Neural cell (in vitro differentiated cells): ENCODE measurements around the gene PDE8A. TPM values are rescaled to one million over a fixed set of nuclear protein-coding genes. Genes with fewer than 3 reads are reported as not detected.
"Not testable (repeated sequence)": the region's sequence is repeated elsewhere in the genome, so short reads cannot be mapped to it uniquely, and the experiment has no call there.

ENCODE experiments used
- H2AFZ ChIP-seq: fragments of 200-600, 300-800 bp; sonication (generic), shearing (Covaris generic); 2 replicates; pipeline ENCODE4 v1.6.0; 2014; ENCODE audit warnings: low read depth, mild to moderate bottlenecking, antibody characterized with exemption, low read length, moderate library complexity
- H3F3A ChIP-seq: fragments of 200-600 bp; shearing (Covaris generic); 2 replicates; pipeline ENCODE4 v1.6.1; 2016; ENCODE audit warnings: mild to moderate bottlenecking, moderate library complexity, mixed read lengths, antibody characterized with exemption, low read length; ENCODE audit not compliant: insufficient read depth, poor library complexity, severe bottlenecking
- H3K27ac ChIP-seq: fragments of 200-600, 300-800 bp; sonication (generic), shearing (Covaris generic); 2 replicates; pipeline ENCODE4 v1.5.1; 2014; ENCODE audit warnings: mild to moderate bottlenecking, low read length, moderate library complexity
- H3K27me3 ChIP-seq: fragments of 300-800, 200-600 bp; sonication (generic), shearing (Covaris generic); 2 replicates; pipeline ENCODE4 v1.6.0; 2014; ENCODE audit warnings: mild to moderate bottlenecking, low read depth, low read length, moderate library complexity; ENCODE audit not compliant: insufficient read depth
- H3K36me3 ChIP-seq: fragments of 300-800, 200-600 bp; sonication (generic), shearing (Covaris generic); 2 replicates; pipeline ENCODE4 v1.5.1; 2014; ENCODE audit warnings: mild to moderate bottlenecking, antibody characterized with exemption, low read length, moderate library complexity; ENCODE audit not compliant: insufficient read depth
- H3K4me2 ChIP-seq: fragments of 300-800, 200-600 bp; sonication (generic), shearing (Covaris generic); 2 replicates; pipeline ENCODE4 v1.6.0; 2014; ENCODE audit warnings: mild to moderate bottlenecking, low read length
- H3K4me3 ChIP-seq: fragments of 300-800, 200-600 bp; sonication (generic), shearing (Covaris generic); 2 replicates; pipeline ENCODE4 v1.5.1; 2014; ENCODE audit warnings: mild to moderate bottlenecking, low read length, moderate library complexity
- H3K79me2 ChIP-seq: fragments of 200-600 bp; shearing (Covaris generic); replicated peaks from 2 replicates; pipeline ENCODE4 v1.6.0; 2014; ENCODE audit warnings: mild to moderate bottlenecking, low read length, moderate library complexity; ENCODE audit not compliant: insufficient read depth
- H3K9ac ChIP-seq: fragments of 300-800, 200-600 bp; sonication (generic), shearing (Covaris generic); 2 replicates; pipeline ENCODE4 v1.6.1; 2016; ENCODE audit warnings: mild to moderate bottlenecking, low read length, mixed read lengths
- H3K9me2 ChIP-seq: fragments of 200-600 bp; shearing (Covaris generic); 2 replicates; pipeline ENCODE4 v1.6.1; 2016; ENCODE audit warnings: mild to moderate bottlenecking, low read length, mixed read lengths; ENCODE audit not compliant: insufficient read depth
- H3K9me3 ChIP-seq: fragments of 200-600, 300-800 bp; sonication (generic), shearing (Covaris generic); 2 replicates; pipeline ENCODE4 v1.6.1; 2016; ENCODE audit warnings: mild to moderate bottlenecking, mixed run types, low read length, moderate library complexity, mixed read lengths
- H4K20me1 ChIP-seq: fragments of 200-600 bp; shearing (Covaris generic); 2 replicates; pipeline ENCODE4 v1.6.1; 2016; ENCODE audit warnings: mild to moderate bottlenecking, mixed run types; ENCODE audit not compliant: insufficient read depth
- EP300 ChIP-seq: fragments of 450-650 bp; conservative IDR thresholded peaks from 2 replicates; pipeline ENCODE4 v1.6.1; 2014; ENCODE audit warnings: antibody characterized with exemption, mild to moderate bottlenecking, moderate library complexity; ENCODE audit not compliant: poor library complexity, severe bottlenecking
- EZH2 ChIP-seq: fragments of 200-600, 300-800 bp; shearing (Covaris generic), sonication (generic); IDR thresholded peaks from 2 replicates; pipeline ENCODE4 v1.6.1; 2014; ENCODE audit warnings: antibody characterized with exemption, low read length, borderline replicate concordance, mild to moderate bottlenecking; ENCODE audit not compliant: insufficient read depth, poor library complexity, severe bottlenecking
- MXI1 ChIP-seq: fragments of 450-650 bp; conservative IDR thresholded peaks from 2 replicates; pipeline ENCODE4 v1.6.1; 2014; ENCODE audit warnings: antibody characterized with exemption, mild to moderate bottlenecking; ENCODE audit not compliant: poor library complexity, severe bottlenecking
- POLR2AphosphoS5 ChIP-seq: IDR thresholded peaks from 2 replicates; pipeline ENCODE4 v1.6.1; 2012
- RAD21 ChIP-seq: fragments of 450-650 bp; conservative IDR thresholded peaks from 2 replicates; pipeline ENCODE4 v1.6.1; 2014; ENCODE audit warnings: antibody characterized with exemption, mild to moderate bottlenecking, moderate library complexity
- SMC3 ChIP-seq: fragments of 450-650 bp; conservative IDR thresholded peaks from 2 replicates; pipeline ENCODE4 v1.6.1; 2014; ENCODE audit warnings: antibody characterized with exemption, mild to moderate bottlenecking, moderate library complexity; ENCODE audit not compliant: poor library complexity
- TAF1 ChIP-seq: IDR thresholded peaks from 2 replicates; pipeline ENCODE4 v1.6.1; 2012; ENCODE audit warnings: low read depth
- polyA plus RNA-seq: library from polyadenylated mRNA; depleted of rRNA; stranded (reverse); fragments of >200 nt; gene quantifications from 2 replicates; pipeline ENCODE4 v1.2.3, GENCODE V29; 2014
- TF ChIP-seq, protein P1 (sequence below): IDR thresholded peaks from 2 replicates; pipeline ENCODE4 v1.6.1; 2012; ENCODE audit warnings: borderline replicate concordance
- TF ChIP-seq, protein P2 (sequence below): fragments of 450-650 bp; IDR thresholded peaks from 2 replicates; pipeline ENCODE4 v1.5.1; 2014; ENCODE audit warnings: antibody characterized with exemption, mild to moderate bottlenecking, moderate library complexity; ENCODE audit not compliant: poor library complexity, severe bottlenecking

PDE8A gene
- polyA plus RNA-seq, 1 donor from 2014 or later: 13.2 TPM

DNA sequence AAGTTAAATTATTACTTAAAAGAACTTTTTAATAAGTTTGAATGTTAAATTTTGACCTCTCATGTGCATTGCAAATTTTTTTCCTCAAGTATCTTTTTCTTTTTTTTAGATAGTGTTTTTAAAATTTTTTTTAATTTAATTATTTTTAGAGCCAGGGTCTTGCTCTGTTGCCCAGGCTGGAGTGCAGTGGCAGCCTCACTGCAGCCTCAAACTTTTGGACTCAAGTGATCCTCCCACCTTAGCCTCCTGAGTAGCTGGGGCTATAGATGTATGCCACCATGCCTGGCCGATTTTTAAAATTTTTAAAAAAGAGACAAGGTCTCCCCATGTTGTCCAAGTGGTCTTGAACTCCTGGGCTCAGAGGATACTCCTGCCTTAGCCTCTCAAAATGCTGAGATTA is 14.4 kb downstream of the PDE8A start:
- Histone ChIP-seq H3K27ac (no peak overlapping the region), H3K4me2 (no peak overlapping the region), H3K4me3 (no peak overlapping the region), H3K9ac (no peak overlapping the region), H3K36me3 (no peaks in the 10 kb centered on the region), H3F3A (no peaks in the 10 kb centered on the region), H4K20me1 (no peaks in the 10 kb centered on the region), H2AFZ (no peak overlapping the region), H3K79me2 (no peaks in the 10 kb centered on the region), H3K9me2 (no peaks in the 10 kb centered on the region), H3K27me3 (no peaks in the 10 kb centered on the region), H3K9me3 (no peaks in the 10 kb centered on the region)
- TF ChIP-seq POLR2AphosphoS5: no peak
- TF ChIP-seq SMC3: no peak
- TF ChIP-seq, protein P1, sequence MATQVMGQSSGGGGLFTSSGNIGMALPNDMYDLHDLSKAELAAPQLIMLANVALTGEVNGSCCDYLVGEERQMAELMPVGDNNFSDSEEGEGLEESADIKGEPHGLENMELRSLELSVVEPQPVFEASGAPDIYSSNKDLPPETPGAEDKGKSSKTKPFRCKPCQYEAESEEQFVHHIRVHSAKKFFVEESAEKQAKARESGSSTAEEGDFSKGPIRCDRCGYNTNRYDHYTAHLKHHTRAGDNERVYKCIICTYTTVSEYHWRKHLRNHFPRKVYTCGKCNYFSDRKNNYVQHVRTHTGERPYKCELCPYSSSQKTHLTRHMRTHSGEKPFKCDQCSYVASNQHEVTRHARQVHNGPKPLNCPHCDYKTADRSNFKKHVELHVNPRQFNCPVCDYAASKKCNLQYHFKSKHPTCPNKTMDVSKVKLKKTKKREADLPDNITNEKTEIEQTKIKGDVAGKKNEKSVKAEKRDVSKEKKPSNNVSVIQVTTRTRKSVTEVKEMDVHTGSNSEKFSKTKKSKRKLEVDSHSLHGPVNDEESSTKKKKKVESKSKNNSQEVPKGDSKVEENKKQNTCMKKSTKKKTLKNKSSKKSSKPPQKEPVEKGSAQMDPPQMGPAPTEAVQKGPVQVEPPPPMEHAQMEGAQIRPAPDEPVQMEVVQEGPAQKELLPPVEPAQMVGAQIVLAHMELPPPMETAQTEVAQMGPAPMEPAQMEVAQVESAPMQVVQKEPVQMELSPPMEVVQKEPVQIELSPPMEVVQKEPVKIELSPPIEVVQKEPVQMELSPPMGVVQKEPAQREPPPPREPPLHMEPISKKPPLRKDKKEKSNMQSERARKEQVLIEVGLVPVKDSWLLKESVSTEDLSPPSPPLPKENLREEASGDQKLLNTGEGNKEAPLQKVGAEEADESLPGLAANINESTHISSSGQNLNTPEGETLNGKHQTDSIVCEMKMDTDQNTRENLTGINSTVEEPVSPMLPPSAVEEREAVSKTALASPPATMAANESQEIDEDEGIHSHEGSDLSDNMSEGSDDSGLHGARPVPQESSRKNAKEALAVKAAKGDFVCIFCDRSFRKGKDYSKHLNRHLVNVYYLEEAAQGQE: no peak
- TF ChIP-seq, protein P2, sequence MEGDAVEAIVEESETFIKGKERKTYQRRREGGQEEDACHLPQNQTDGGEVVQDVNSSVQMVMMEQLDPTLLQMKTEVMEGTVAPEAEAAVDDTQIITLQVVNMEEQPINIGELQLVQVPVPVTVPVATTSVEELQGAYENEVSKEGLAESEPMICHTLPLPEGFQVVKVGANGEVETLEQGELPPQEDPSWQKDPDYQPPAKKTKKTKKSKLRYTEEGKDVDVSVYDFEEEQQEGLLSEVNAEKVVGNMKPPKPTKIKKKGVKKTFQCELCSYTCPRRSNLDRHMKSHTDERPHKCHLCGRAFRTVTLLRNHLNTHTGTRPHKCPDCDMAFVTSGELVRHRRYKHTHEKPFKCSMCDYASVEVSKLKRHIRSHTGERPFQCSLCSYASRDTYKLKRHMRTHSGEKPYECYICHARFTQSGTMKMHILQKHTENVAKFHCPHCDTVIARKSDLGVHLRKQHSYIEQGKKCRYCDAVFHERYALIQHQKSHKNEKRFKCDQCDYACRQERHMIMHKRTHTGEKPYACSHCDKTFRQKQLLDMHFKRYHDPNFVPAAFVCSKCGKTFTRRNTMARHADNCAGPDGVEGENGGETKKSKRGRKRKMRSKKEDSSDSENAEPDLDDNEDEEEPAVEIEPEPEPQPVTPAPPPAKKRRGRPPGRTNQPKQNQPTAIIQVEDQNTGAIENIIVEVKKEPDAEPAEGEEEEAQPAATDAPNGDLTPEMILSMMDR: no peak
- no peak for TF ChIP-seq TAF1
- no peak for TF ChIP-seq EP300
- no peak for TF ChIP-seq MXI1
- TF ChIP-seq RAD21: no peak
- TF ChIP-seq EZH2: no peak

DNA sequence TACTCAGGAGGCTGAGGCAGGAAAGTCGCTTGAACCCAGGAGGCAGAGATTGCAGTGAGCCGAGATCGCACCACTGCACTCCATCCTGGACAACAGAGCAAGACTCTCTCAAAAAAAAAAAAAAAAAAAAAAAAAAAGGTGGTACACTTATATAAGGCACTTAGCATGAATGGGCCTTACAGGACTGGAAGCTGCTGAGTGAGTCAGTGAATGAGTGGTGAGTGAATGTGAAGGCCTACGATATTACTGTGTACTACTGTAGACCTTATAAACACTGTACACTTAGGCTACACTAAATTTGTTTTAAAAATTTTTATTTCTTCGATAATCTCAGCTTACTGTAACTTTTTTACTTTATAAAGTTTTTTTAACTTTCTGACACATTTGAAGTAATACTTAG is 15.1 kb downstream of the PDE8A start:
- H3K36me3 ChIP-seq, H3F3A ChIP-seq, H3K9me2 ChIP-seq, H3K27ac ChIP-seq, H3K27me3 ChIP-seq, H3K79me2 ChIP-seq, H2AFZ ChIP-seq, H3K4me2 ChIP-seq, H3K9me3 ChIP-seq, H3K4me3 ChIP-seq, H4K20me1 ChIP-seq, H3K9ac ChIP-seq: not testable (repeated sequence)

DNA sequence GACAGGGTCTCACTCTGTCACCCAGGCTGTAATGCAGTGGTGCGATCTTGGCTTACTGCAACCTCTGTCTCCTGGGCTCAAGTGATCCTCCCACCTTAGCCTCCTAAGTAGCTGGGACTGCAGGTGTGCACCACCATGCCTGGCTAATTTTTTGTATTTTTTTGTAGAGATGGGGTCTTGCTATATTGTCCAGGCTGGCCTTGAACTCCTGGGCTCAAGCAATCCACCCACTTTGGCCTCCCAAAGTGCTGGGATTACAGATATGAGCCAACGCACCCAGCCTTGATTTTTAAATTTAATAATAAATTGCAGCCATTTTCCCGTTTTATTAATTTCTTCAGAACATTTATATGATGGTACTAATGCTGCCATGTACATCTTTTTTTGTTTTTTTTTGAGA is 15.6 kb downstream of the PDE8A start:
- not testable (repeated sequence) for H3K79me2 ChIP-seq

More for the DNA sequence above, 15.6 kb downstream of the PDE8A start:
- not testable (repeated sequence) for H3K27ac ChIP-seq, H3K9ac ChIP-seq, H3K9me3 ChIP-seq, H3K4me3 ChIP-seq, H2AFZ ChIP-seq, H3K4me2 ChIP-seq, H4K20me1 ChIP-seq, H3K27me3 ChIP-seq, H3F3A ChIP-seq, H3K36me3 ChIP-seq, H3K9me2 ChIP-seq
